ENCODE measurements around the gene USP6NL. TPM values are rescaled to one million over a fixed set of nuclear protein-coding genes. Genes with fewer than 3 reads are reported as not detected.

The USP6NL gene
- total RNA-seq, 1 donor from 2014 or later = 24.3 TPM

DNA sequence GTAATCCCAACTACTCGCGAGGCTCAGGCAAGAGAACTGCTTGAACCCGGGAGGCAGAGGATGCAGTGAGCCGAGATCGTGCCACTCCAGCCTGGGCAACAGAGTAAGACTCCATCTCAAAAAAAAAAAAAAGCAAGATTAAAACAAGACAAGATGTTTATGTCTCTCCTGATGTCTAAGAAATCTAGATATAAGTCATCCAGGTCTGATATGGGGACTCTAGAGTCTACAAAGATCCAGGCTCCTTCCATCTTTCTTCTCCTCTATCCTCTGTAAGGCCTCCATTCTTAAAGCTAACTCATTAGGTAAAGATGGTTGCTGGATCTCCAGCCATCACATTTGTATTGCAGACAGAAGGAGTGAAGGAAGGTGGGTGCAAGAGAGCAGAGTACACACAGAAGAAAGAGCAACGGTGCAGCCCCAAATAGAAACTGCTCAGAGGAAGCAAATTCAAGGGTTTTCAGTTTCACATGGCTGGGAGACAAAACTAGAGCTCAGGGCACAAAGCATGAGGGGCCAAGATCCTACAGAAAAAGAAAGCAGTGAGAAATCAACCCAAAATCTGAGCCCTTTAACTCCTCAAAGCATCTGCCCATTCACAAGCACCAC, 57.6 kb downstream of the USP6NL start:
- no peak for DNase-seq (ENCODE audit: extremely low read depth, low read depth, low spot score)

DNA sequence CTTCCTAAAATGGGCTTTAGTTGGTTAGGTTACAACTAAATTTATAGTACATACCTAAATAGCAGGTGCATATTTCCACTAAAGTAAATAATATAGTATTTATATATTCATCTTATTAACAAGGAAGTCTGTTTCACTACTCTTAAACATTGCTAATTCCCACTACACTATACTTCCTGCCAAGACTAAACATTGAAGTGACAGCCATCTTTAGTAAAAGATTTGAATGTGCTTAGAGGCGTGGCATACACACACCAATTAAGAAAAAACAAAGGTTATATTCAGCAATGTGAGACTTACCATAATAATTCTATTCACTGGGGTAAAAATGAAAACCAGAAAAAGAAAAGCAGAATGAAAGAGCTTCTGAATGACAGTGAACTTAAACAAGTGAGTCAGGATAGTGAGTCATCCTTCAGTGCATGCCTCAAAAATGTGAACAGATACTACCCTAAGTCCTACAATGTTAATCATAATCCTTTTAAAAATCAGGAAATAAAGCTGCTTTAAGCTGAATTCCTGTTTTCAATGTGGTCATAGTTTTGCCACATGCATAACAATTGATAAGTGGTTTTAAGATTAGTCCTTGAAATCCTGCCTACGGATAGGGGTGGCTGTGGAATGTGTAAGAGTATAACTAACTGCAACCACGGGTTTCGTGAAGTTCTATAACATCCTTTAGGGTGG, 59.4 kb downstream of the USP6NL start:
- DNase-seq (ENCODE audit: extremely low read depth, low read depth, low spot score) = peak; percentile 67

DNA sequence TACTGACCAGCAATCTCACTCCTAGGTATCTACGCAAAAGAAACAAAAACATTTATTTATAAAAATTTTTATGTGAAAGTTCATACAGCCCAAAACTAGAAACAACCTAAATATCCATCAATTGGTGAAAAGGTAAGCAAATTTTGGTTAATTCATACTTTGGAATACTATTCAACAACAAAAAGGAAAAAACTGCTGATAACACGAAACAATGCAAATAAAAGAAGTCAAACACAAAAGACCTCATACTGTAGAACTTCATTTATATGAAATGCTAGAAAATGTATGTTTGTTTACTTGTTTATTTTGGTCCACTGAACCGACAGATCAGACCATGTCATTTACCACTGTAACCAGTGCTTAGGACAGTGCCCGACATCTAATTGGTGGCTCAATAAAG, 60.3 kb downstream of the USP6NL start:
- DNase-seq (ENCODE audit: extremely low read depth, low read depth, low spot score) = no peak

- no peak for DNase-seq (ENCODE audit: extremely low read depth, low read depth, low spot score)
Observed at GRCh38 chr10:11548768-11549099, 62.7 kb downstream of the USP6NL start.

DNA sequence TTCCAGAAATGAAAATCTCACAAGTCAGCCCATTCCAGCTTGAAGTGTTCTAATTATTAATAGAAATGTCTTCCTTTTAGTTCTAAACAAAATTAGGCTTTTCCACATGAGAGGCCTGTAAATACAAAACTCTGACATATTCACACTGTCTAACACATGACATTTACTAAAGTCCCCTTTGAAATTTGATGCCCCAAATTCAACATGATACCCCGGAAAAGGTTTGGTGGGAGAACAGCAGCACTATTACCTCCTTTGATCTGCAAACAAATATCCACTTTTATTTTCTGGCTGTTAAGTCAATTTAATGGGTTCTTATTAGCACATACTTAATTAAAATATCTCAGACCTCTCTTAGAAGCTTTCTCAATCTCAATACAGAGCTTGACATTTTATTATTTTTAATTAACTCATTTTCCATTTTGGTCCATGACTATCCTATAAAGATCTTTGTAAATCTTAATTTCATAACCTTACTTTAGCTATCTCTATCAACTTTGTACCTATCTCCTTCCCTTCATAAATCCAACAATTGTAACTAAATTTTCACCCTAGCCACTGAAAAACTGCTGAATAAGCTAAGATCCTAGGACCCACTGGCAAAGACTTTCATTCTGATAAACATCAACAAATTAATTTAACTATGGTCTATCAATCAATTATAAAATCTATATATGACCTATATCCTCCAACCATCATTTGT, 63.2 kb downstream of the USP6NL start:
- DNase-seq (ENCODE audit: extremely low read depth, low read depth, low spot score) = no peak

- DNase-seq (ENCODE audit: extremely low read depth, low read depth, low spot score) = no peak
Observed at GRCh38 chr10:11546581-11546980, 64.9 kb downstream of the USP6NL start.

DNA sequence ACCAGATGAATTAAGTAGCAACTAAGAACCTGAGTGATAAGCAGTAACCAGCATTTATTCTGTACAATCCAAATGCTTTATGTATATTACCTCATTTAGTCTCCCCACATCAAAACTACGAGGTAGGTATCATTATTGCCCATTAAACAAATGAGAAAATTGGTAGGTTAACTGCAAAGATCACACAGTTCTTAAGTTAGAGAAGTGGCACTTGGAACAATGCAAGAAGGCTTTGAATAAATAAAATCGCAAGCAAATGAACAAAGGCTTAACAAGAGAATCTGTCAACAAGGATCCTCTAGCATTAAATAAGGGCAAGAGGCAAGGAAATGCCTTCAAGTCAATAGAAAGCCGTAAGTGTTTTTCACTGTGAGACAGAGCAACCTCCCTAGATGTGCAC, 70.2 kb downstream of the USP6NL start:
- DNase-seq (ENCODE audit: extremely low read depth, low read depth, low spot score) = no peak

DNA sequence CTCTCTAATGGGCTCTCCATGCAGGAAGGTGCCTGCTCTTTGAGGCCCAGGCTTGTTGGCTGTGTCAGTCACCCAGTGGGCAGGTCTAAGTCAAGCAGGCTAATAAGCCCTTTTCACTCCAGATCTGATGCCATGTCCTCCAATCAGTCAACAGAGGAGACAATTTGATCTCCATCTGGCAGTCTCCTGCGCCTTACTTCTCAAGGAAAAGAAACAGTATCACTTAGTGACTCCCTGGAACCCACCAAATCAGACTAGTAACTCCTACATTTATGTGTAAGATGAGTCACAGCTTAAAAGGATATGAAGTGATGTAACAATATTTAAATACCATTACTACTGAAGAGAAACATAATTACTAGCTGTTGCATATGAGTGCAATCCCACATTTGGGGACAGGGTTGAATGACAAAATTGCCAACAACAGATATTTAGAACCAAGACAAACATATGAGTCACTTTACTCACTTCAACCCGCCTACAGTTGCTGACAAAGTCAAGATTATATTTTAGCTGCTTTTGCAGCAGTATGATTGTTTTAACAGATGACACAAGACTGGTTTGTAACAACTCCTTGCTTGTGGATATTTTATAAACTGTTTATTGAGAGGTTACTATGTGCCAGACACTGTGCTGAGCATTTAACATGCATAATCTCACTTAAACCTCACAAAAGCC, 72.1 kb downstream of the USP6NL start:
- DNase-seq (ENCODE audit: extremely low read depth, low read depth, low spot score) = no peak

DNA sequence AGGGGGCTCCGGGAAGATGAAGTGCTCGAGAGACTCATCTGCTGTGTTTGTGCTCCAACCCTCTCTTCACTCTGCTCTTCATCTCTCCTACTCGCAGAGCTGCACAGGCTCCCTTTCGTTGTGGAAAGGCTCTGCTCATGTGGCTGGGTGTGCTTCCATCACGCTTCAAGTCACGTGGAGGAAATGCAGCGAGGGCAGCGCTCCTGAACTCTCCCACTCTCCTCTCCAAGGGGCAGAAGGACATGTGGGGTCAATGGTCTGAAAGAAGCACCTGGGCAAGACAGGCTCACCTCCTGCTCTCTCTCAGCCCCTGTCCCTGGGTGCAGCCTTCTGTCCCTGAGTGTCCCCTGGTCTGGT, 72.6 kb downstream of the USP6NL start:
- DNase-seq (ENCODE audit: extremely low read depth, low read depth, low spot score) = no peak

DNA sequence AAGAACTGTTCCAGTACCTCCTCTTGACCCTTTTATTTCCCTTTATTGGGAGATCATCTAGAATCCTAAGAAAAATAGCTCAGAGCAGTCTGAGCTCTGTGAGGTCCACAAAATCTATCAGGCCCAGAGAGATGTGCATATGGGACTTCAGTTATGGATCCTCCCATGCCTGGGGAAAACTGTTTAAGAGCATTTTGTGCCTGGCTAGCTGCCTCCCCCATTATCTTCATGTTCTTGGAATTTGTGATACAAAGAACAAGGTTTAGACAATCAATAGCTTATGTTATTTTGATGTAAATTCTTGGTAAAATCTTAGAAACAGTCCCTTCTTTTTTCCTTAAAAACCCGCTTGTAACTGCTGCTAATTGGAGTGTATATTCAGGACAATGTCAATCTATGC, 75.2 kb downstream of the USP6NL start:
- DNase-seq (ENCODE audit: extremely low read depth, low read depth, low spot score) = no peak

GRCh38 chr10:11535346-11535959, 76.0 kb downstream of the USP6NL start:
- DNase-seq (ENCODE audit: extremely low read depth, low read depth, low spot score) = no peak

DNA sequence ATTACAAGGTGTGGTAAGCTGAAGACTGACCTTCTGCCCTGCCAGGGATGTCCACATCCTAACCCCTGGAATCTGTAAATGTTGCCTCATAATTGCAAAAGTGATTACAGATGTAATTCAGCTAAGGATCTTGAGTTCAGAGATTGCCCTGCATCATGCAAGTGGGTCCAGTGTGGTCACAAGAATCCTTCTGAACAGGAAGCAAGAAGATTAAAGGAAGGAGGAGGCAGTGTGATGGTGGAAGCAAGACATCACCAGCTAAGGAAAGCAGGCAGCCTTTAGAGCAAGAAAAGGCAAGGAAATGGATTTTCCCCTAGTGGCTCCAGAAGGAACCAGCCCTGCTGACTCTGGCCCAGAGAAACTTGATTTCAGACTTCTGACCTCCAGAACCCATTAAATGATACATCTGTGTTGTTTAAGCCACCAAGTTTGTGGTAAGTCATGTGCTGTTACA, 78.1 kb downstream of the USP6NL start:
- DNase-seq (ENCODE audit: extremely low read depth, low read depth, low spot score) = no peak

DNA sequence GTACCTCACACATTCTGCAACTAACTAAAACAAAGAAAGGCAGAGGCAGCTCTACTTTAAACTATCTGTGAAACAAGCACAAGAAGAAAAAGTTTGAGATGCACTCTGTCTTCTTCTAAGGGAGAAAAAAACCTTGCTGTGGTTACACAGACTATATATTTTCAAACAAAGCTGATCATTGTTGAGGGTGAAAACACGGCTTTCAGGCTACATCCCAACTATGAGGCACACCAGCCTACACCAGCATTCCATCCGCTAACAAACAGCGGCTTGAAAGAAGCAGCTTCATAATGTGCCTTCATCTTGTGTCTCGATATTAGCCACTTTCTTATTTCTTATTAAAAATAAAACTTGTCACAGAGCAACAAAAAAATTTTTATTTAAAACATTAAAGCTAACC, 79.1 kb downstream of the USP6NL start:
- no peak for DNase-seq (ENCODE audit: extremely low read depth, low read depth, low spot score)

GRCh38 chr10:11530806-11531205, 80.6 kb downstream of the USP6NL start:
- DNase-seq (ENCODE audit: extremely low read depth, low read depth, low spot score) = no peak

- no peak for DNase-seq (ENCODE audit: extremely low read depth, low read depth, low spot score)
Observed at GRCh38 chr10:11529276-11529903, 82.1 kb downstream of the USP6NL start.

DNA sequence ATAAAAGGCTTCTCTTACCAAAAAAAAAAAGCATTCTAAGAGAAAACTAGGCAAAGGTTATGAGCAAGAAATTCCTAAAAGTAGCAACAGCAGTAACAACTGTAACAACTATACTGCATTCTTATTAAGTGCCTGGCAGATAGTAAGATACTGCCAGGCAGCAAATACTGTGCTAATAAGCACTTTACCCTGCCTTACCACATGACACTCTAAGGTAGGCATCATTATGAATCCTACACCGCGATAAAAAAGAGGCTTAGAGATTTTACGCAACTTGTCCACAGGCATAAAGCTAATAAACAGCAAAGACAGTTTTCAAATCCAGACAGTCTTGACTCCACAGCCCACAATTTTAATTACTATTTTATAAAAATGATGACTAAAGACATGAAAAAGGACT, 83.2 kb downstream of the USP6NL start:
- no peak for DNase-seq (ENCODE audit: extremely low read depth, low read depth, low spot score)

GRCh38 chr10:11527691-11528255, 83.7 kb downstream of the USP6NL start:
- no peak for DNase-seq (ENCODE audit: extremely low read depth, low read depth, low spot score)

GRCh38 chr10:11527068-11527467, 84.4 kb downstream of the USP6NL start:
- no peak for DNase-seq (ENCODE audit: extremely low read depth, low read depth, low spot score)

DNA sequence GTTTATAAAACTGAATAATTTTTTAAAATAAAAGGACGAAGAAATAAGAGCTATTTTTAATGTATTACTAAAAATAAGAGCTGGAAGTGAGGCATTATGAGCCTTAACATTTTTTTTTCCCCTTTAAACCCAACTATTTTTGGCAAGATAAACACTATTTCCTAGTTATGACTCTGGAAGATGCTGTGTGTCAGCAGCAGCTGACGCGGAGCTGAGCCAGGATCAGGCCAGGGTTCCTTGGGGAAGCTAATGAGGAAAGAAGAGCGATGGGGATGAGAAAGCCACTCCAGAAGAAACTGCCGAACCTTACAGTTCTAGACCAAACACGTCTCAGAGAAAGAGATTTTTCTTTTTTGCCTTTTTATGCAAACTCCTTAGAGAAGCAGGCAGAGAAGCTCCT, 85.9 kb downstream of the USP6NL start:
- DNase-seq (ENCODE audit: extremely low read depth, low read depth, low spot score) = no peak

GRCh38 chr10:11522821-11523245, 88.6 kb downstream of the USP6NL start:
- no peak for DNase-seq (ENCODE audit: extremely low read depth, low read depth, low spot score)
